GM12878 (cell line): ENCODE data around the gene LIFR. TPM values are rescaled to one million over a fixed set of nuclear protein-coding genes. Genes with fewer than 3 reads are reported as not detected.

Source experiments
- ATAC-seq: fragments of 200-7000 bp; cut with Tn5 transposase; 3 replicates; pipeline ENCODE4 v1.9.1; 2020; ENCODE audit warnings: mild to moderate bottlenecking, moderate library complexity
- BruUV-seq: library from RNA; stranded (reverse); fragments of 400-500 nt; replicated peaks from 2 replicates; lab custom pipeline; 2021; lab: Mats Ljungman, UMichigan
- CTCF ChIA-PET: fragments of 300-600 bp; sonication (Branson Sonifier 250); formaldehyde crosslinking; extraction: SDS; loops from one replicate; lab custom pipeline; 2021; ENCODE audit warnings: inconsistent platforms; lab: Yijun Ruan, JAX
- POLR2A ChIA-PET: fragments of 350-600 bp; formaldehyde crosslinking; extraction: SDS; loops from one replicate; lab custom pipeline; 2021; ENCODE audit warnings: inconsistent platforms; lab: Charles Lee
- RAD21 ChIA-PET: fragments of 300-600 bp; sonication (Branson Sonifier 250); formaldehyde crosslinking; loops from one replicate; lab custom pipeline; 2023; ENCODE audit warnings: antibody characterized with exemption; ENCODE audit not compliant: unreplicated experiment; lab: Charles Lee
- SMC1A ChIA-PET: fragments of 300-600 bp; sonication (Branson Sonifier 250); formaldehyde crosslinking; loops from one replicate; lab custom pipeline; 2023; ENCODE audit not compliant: unreplicated experiment, uncharacterized antibody; lab: Charles Lee
- DNase-seq: peaks from one replicate; pipeline ENCODE4 v3.0.0-alpha.2; 2011; ENCODE audit warnings: low read depth, low spot score
- FAIRE-seq: peaks from 3 replicates; lab custom pipeline; 2011; peaks lifted over from hg19 to GRCh38; lab: Jason Lieb, UNC
- H2AFZ ChIP-seq: 2 replicates; pipeline ENCODE4 v1.6.0; 2011; ENCODE audit warnings: low read depth, low read length, control low read depth; ENCODE audit not compliant: control insufficient read depth
- H3K27ac ChIP-seq: 2 replicates; pipeline ENCODE4 v1.5.1; 2011; ENCODE audit warnings: control low read depth; ENCODE audit not compliant: control insufficient read depth, insufficient read depth
- H3K27me3 ChIP-seq, 2 experiments: replicated peaks in 1 of 2; 2 replicates each; pipeline versions ENCODE4 v1.6.0 to v1.6.1; 2011; ENCODE audit warnings: low read length in 1 of 2; ENCODE audit not compliant: control insufficient read depth in 2 of 2, insufficient read depth in 2 of 2
- H3K36me3 ChIP-seq, 2 experiments: 2 replicates each; pipeline ENCODE4 v1.5.1; 2011; ENCODE audit warnings: low read length in 1 of 2; ENCODE audit not compliant: control insufficient read depth in 2 of 2, insufficient read depth in 2 of 2
- H3K4me1 ChIP-seq: 2 replicates; pipeline ENCODE4 v1.6.1; 2011; ENCODE audit warnings: mild to moderate bottlenecking, low read length, moderate library complexity, mixed read lengths; ENCODE audit not compliant: control insufficient read depth, insufficient read depth
- H3K4me2 ChIP-seq: 2 replicates; pipeline ENCODE4 v1.6.0; 2011; ENCODE audit warnings: control low read depth; ENCODE audit not compliant: control insufficient read depth, insufficient read depth
- H3K4me3 ChIP-seq: fragments of 200-600 bp; sonication (generic); 2 replicates; pipeline ENCODE4 v1.5.1; 2016
- H3K79me2 ChIP-seq: 2 replicates; pipeline ENCODE4 v1.6.0; 2011; ENCODE audit warnings: low read length; ENCODE audit not compliant: control insufficient read depth, insufficient read depth
- H3K9ac ChIP-seq: 2 replicates; pipeline ENCODE4 v1.8.0; 2011; ENCODE audit warnings: low read length, control low read depth, mixed read lengths; ENCODE audit not compliant: control insufficient read depth, insufficient read depth
- H3K9me3 ChIP-seq: replicated peaks from 3 replicates; pipeline ENCODE4 v1.5.1; 2011; ENCODE audit warnings: mild to moderate bottlenecking, low read length; ENCODE audit not compliant: control insufficient read depth, insufficient read depth
- H4K20me1 ChIP-seq: 2 replicates; pipeline ENCODE4 v1.6.0; 2011; ENCODE audit not compliant: control insufficient read depth, insufficient read depth
- ASH2L ChIP-seq: fragments of 300-600, 200-600 bp; sonication (generic); IDR thresholded peaks from 2 replicates; pipeline ENCODE4 v1.6.1; 2017; ENCODE audit warnings: low read depth, mild to moderate bottlenecking, borderline replicate concordance
- CHD4 ChIP-seq: fragments of 200-600 bp; sonication (generic); IDR thresholded peaks from 2 replicates; pipeline ENCODE4 v1.6.1; 2016; ENCODE audit warnings: mild to moderate bottlenecking
- FOS ChIP-seq: IDR thresholded peaks from 3 replicates; pipeline ENCODE4 v1.6.1; 2011; ENCODE audit warnings: borderline replicate concordance; ENCODE audit not compliant: insufficient read length; ENCODE audit errors: extremely low read depth
- MTA3 ChIP-seq: IDR thresholded peaks from 2 replicates; pipeline ENCODE4 v1.6.1; 2012; ENCODE audit warnings: low read length, inconsistent platforms, borderline replicate concordance
- MXI1 ChIP-seq: fragments of 150-350 bp; IDR thresholded peaks from 2 replicates; pipeline ENCODE4 v1.6.1; 2011; ENCODE audit warnings: low read depth, mild to moderate bottlenecking, inconsistent platforms, low read length, improper control_type of control experiment
- NR2C2 ChIP-seq: IDR thresholded peaks from 2 replicates; pipeline ENCODE4 v1.6.1; 2011; ENCODE audit warnings: borderline replicate concordance, low read depth; ENCODE audit not compliant: control insufficient read depth, insufficient read length
- PAX5 ChIP-seq: IDR thresholded peaks from 2 replicates; pipeline ENCODE4 v1.6.1; 2011; ENCODE audit warnings: low read depth, low read length, borderline replicate concordance
- SPI1 ChIP-seq: IDR thresholded peaks from 2 replicates; pipeline ENCODE4 v1.6.1; 2011; ENCODE audit warnings: low read depth, mild to moderate bottlenecking, low read length, moderate library complexity, borderline replicate concordance; ENCODE audit not compliant: insufficient read depth
- SRF ChIP-seq, 2 experiments: IDR thresholded peaks; 2 replicates each; pipeline ENCODE4 v1.6.1; 2011; ENCODE audit warnings: low read depth in 2 of 2, low read length in 2 of 2, mild to moderate bottlenecking in 1 of 2, moderate library complexity in 1 of 2
- SUZ12 ChIP-seq: fragments of 200-600 bp; sonication (generic); IDR thresholded peaks from one replicate; pipeline ENCODE4 v1.6.1; 2018; ENCODE audit warnings: antibody characterized with exemption, mild to moderate bottlenecking; ENCODE audit not compliant: unreplicated experiment
- TAF1 ChIP-seq: IDR thresholded peaks from 2 replicates; pipeline ENCODE4 v1.6.1; 2011; ENCODE audit warnings: mild to moderate bottlenecking, low read depth, low read length, borderline replicate concordance
- WGBS: methylation state at CpG from one replicate; pipeline ENCODE4 v1.1.6; 2016; ENCODE audit warnings: low lambda C conversion rate; ENCODE audit not compliant: insufficient replicate concordance, insufficient coverage; ENCODE audit errors: missing lambda C conversion rate; 5-methylcytosine and 5-hydroxymethylcytosine counted together
- in situ Hi-C: fragments of 300-500 bp; cut with MboI; formaldehyde crosslinking; loops from 9 replicates; pipeline ENCODE4 v1.14.3; 2018; ENCODE audit warnings: mixed read lengths
- intact Hi-C: fragments of 100-400 bp; cut with micrococcal nuclease; formaldehyde crosslinking; loops from one replicate; pipeline ENCODE4 v1.14.2; 2022; ENCODE audit not compliant: unreplicated experiment
- polyA plus RNA-seq, 11 experiments: library from polyadenylated mRNA; depleted of rRNA in 4 of 11; unstranded in 6 of 11; stranded (reverse) in 5 of 11; fragments of >200 nt; fragmentation: Nextera tagmentation in 4 of 11; fragmentation: Illumina TruSeq in 1 of 11; extraction: Ambion mirVana in 4 of 11; extraction: Trizol in 1 of 11; gene quantifications; 1 replicate in 1 of 11; 2 replicates in 10 of 11; pipeline versions ENCODE4 v1.2.1 to v1.2.3, GENCODE V29; 2011 to 2016; ENCODE audit warnings: inconsistent platforms in 2 of 11, missing spikeins in 2 of 11, low read depth in 1 of 11
- total RNA-seq, 4 experiments: library from RNA; depleted of rRNA in 3 of 4; stranded (reverse); fragments of >200 nt in 3 of 4; fragmentation: Illumina TruSeq in 1 of 4; extraction: Trizol in 1 of 4; gene quantifications; 2 replicates each; pipeline versions ENCODE4 v1.2.1 to v1.2.3, GENCODE V29; 2013 to 2021
- TF ChIP-seq, protein P1 (sequence below): fragments of 150-350 bp; IDR thresholded peaks from 2 replicates; pipeline ENCODE4 v1.6.1; 2014; ENCODE audit warnings: mild to moderate bottlenecking, low read depth, low read length
- TF ChIP-seq, protein P2 (sequence below): fragments of 150-350 bp; IDR thresholded peaks from 2 replicates; pipeline ENCODE4 v1.6.1; 2016; ENCODE audit warnings: low read depth, low read length
- TF ChIP-seq, protein P3 (sequence below): IDR thresholded peaks from 2 replicates; pipeline ENCODE4 v1.6.1; 2011; ENCODE audit warnings: low read depth, mild to moderate bottlenecking, low read length, moderate library complexity, borderline replicate concordance; ENCODE audit errors: extremely low read depth

LIFR gene
- total and polyA plus RNA-seq, 10 of the 15 experiments (the other 5 are each of a cell fraction or from before 2014, with no cell fraction given) = 0.10 TPM; not detected in 9

DNA sequence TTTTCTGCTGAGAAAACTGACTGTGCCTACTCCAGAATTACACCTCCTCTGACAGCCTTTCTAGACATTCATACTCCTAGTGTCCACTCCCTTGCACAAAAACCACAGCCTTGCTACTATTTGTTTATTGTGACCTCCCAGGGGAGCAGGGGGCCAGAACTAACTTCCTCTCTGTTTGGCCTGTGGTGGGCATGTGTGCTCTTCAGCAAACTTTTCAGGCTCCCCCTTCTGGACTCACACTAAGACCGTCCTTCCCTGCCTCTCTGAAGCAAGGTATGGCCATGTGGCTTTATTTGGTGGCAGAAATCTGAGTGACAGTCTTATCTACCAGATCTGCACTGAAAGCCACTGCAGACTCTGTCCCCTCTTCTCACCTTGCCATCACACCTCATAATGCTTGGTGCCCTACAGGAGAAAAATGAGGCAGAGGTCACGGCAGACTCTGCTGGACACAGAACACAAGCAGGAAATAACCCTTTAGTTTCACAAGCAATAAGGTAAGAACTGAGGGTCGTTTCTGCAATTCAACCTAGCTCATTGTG lies 28.2 kb downstream of the LIFR start:
- ChIA-PET SMC1A (no interaction called here), CTCF (no interaction called here), POLR2A (no interaction called here), RAD21 (no interaction called here)
- Histone ChIP-seq H4K20me1 (no peaks in the 10 kb centered on the region), H3K36me3 (no peaks in the 10 kb centered on the region), H3K4me2 (no peak overlapping the region), H3K27me3 (no peaks in the 10 kb centered on the region; a peak in 2 of 4 replicates), H3K27ac (no peak overlapping the region), H3K4me1 (no peaks in the 10 kb centered on the region), H3K4me3 (no peak overlapping the region), H3K9me3 (no peaks in the 10 kb centered on the region), H3K79me2 (no peaks in the 10 kb centered on the region), H3K9ac (no peak overlapping the region), H2AFZ (no peak overlapping the region)
- no peak for DNase-seq
- ATAC-seq = no peak; the same call in 2 of the 3 replicates
- intact Hi-C loops = no loop called here
- WGBS = 7% methylated on average over 3 of the region's 3 CpGs
- BruUV-seq = no TSS peak
- in situ Hi-C loops = no loop called here
- no peak for FAIRE-seq
- TF ChIP-seq TAF1 (no peak), PAX5 (no peak), SUZ12 (no peak), FOS (no peak), MXI1 (no peak), SPI1 (no peak), SRF (IDR thresholded peaks at IDR 0.05; ENCODE audit: low read depth in 2 of 2, low read length in 2 of 2) (no peak), ASH2L (no peak), MTA3 (no peak), CHD4 (no peak), NR2C2 (no peak)
- TF ChIP-seq, protein P1, sequence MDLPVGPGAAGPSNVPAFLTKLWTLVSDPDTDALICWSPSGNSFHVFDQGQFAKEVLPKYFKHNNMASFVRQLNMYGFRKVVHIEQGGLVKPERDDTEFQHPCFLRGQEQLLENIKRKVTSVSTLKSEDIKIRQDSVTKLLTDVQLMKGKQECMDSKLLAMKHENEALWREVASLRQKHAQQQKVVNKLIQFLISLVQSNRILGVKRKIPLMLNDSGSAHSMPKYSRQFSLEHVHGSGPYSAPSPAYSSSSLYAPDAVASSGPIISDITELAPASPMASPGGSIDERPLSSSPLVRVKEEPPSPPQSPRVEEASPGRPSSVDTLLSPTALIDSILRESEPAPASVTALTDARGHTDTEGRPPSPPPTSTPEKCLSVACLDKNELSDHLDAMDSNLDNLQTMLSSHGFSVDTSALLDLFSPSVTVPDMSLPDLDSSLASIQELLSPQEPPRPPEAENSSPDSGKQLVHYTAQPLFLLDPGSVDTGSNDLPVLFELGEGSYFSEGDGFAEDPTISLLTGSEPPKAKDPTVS = no peak
- TF ChIP-seq, protein P2, sequence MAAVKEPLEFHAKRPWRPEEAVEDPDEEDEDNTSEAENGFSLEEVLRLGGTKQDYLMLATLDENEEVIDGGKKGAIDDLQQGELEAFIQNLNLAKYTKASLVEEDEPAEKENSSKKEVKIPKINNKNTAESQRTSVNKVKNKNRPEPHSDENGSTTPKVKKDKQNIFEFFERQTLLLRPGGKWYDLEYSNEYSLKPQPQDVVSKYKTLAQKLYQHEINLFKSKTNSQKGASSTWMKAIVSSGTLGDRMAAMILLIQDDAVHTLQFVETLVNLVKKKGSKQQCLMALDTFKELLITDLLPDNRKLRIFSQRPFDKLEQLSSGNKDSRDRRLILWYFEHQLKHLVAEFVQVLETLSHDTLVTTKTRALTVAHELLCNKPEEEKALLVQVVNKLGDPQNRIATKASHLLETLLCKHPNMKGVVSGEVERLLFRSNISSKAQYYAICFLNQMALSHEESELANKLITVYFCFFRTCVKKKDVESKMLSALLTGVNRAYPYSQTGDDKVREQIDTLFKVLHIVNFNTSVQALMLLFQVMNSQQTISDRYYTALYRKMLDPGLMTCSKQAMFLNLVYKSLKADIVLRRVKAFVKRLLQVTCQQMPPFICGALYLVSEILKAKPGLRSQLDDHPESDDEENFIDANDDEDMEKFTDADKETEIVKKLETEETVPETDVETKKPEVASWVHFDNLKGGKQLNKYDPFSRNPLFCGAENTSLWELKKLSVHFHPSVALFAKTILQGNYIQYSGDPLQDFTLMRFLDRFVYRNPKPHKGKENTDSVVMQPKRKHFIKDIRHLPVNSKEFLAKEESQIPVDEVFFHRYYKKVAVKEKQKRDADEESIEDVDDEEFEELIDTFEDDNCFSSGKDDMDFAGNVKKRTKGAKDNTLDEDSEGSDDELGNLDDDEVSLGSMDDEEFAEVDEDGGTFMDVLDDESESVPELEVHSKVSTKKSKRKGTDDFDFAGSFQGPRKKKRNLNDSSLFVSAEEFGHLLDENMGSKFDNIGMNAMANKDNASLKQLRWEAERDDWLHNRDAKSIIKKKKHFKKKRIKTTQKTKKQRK = no peak
- TF ChIP-seq, protein P3, sequence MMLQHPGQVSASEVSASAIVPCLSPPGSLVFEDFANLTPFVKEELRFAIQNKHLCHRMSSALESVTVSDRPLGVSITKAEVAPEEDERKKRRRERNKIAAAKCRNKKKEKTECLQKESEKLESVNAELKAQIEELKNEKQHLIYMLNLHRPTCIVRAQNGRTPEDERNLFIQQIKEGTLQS = no peak
